GM03348 (cell line): ENCODE data around the gene CYYR1.

ENCODE experiments used
- DNase-seq: peaks from one replicate; pipeline ENCODE4 v3.0.0; 2012; ENCODE audit warnings: low spot score

Gene CYYR1

GRCh38 chr21:26572702-26573381, at the start of gene CYYR1:
Gene CYYR1 (minus strand): TSS chr21:26573286. CDS start chr21:26572940, 346 bp downstream.
- peak; percentile 50 for DNase-seq

DNA sequence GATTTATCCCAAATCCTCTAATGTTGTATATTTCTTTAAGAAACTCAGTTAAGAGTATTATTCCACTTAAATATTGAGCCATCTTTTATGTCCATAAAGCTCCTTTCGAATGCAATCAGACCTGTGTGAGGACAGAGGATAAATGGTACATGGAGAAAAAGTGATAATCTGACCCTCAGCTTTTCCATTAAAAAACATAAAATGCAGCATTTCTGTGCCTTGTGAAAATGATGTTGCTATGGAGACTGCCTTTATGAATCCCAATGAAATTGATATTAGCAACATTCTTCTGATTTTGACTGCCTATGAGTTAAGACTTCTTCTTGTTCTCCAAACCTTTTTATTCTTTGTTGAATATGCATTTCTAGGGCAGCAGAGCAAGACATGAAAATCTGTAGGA, 44.1 kb upstream of the CYYR1 start:
- DNase-seq = no peak

DNA sequence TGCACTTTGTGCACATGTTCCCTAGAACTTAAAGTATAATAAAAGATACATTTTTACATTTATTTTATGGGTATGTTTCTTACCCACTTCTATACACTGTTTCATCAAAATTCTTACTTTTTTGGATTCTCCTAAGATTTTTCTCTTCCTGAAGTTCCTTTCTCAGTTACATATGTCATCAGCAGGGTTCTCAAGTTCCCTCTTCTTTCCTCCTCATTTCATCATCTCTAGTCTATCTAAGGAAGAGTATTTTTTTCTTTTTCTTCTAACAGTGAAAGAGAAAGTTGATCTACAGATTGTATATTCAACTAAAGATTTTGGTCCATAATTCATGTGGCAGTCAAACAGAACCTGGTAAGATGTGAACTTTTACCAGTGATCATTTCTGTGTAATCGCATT, 41.2 kb upstream of the CYYR1 start:
- no peak for DNase-seq

- DNase-seq = no peak
Observed at GRCh38 chr21:26599261-26599660, 26.2 kb upstream of the CYYR1 start.

DNA sequence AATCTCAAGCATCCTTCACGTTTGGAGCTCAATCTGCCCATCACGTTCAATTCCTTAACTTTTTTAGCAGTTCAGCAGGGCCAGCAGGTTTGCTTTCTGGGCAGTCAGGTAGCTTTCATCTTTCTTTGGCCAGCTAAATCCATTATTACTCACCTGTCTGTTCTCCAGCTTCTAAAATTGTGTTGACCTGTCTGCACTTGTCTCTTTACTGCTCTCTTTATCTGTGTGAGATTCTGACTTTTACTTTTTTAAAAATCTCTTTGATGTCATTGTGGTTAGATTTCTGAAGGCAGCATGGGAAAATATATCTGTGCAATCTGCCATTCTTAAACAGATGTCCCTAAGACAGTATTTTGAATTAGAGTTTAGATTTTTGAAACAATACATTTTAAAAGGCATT, 24.9 kb upstream of the CYYR1 start:
- no peak for DNase-seq

- no peak for DNase-seq
Observed at GRCh38 chr21:26597031-26597430, 23.9 kb upstream of the CYYR1 start.

- no peak for DNase-seq
Observed at GRCh38 chr21:26595971-26596370, 22.9 kb upstream of the CYYR1 start.

DNA sequence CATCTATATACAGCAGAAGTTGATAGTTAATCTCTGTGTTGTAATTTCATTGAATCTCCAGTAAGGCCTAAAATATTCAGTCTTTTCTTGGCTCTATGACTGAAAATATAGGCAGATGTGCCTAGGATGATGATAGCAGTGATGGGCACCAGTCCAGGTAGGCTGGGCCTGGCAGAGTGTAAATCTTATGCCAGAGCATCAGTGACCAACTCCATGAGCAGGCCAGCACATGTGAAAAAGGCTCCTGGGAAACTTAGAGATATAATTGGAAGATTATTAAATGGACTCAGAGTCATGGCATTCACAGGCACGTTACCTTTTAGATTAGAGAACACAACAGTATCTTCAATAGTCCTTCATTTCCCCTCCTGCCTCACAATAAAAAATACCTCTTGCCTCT, 20.7 kb upstream of the CYYR1 start:
- no peak for DNase-seq

- DNase-seq = no peak
Observed at GRCh38 chr21:26591543-26591942, 18.5 kb upstream of the CYYR1 start.

GRCh38 chr21:26588446-26588845, 15.4 kb upstream of the CYYR1 start:
- DNase-seq = no peak

DNA sequence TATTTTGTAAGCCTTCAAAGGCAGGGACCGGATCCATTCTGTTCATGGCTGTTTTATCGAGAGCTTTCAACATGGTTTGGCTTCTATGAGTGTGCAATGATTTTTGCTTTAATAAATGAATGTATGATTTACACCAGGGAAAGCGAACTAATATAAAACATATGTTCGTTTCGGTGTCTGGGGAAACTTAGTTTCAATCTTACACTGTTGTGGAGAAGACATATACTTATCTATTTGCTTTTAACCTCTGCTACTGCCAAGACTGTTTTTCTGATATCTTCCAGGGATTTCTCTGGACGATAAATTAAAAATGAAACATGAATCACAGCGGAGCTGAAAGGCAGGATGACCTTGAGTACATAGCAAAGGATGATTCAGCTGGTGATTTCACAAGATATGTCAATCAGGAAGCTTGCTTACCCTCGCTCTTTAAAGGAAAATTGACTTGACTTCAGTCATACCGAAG, 14.7 kb upstream of the CYYR1 start:
- DNase-seq = peak; percentile 78

- no peak for DNase-seq
Observed at GRCh38 chr21:26583769-26584168, 10.7 kb upstream of the CYYR1 start.

GRCh38 chr21:26581818-26582217, 8.7 kb upstream of the CYYR1 start:
- DNase-seq = no peak

DNA sequence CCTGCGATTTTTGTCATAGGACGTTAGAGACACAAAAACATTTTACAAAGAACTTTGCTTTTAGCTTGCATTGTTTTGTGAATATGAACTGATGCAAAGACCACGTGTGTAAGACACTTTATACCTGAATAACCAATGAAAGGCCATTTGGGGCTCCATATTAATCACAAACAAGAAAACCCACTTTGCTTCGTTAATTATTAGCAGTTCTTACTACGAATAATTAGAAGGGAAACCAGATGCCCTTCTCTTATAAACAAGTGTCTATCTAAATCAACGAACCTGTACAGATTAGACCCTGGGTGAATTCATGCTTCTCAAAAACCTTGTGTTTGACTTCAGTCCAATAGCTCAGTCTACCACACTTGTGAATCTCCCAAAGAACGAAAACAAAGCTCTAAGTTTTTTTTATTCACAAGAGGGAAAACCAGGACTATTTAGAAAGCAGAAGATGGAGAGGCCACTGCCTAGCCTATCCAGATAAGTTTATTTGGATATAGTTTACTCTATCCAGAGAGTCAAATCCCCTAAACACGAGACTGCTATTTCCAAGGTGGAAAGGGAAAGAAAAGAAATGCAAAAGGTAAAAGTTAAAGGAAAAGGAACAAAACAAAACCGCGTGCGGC, 897 bp downstream of the CYYR1 start:
- no peak for DNase-seq

DNA sequence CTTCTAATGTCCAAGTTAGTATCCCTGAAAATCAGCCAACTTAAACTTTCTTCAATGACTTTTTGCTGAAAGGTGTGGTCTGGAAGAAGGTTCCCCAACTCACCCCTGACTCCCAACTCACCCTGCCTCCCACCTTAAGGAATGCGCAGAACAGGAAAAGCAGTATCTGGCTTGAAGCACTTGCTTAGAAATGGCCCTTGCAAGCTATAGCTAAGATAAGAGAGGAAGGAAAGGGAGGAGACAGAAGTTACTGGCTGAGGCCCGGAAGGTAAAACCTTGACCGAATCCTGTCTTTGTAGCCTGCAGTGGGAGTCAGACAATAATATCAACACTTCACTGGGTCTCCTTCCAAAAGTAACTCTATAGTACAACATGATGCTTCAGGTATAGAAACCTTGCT, 2.9 kb downstream of the CYYR1 start:
- DNase-seq = no peak

DNA sequence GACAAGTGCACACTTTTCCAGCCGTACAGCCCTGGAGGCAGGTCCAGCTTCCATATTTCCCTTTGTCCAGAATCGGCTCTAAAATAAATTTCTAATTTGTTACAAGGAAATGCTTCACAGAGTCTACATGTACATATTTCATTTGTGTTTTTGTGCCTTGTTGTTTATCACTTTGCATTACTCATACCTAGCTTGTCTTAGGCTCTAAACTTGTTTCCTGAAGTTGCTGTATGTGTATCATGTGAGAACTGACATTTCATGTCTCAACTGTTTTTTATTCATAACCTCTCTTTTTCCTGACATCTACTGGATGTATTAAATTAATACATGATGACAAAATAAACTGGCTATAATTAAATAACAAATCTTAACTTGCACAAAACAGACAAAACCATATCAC, 7.5 kb downstream of the CYYR1 start:
- no peak for DNase-seq

DNA sequence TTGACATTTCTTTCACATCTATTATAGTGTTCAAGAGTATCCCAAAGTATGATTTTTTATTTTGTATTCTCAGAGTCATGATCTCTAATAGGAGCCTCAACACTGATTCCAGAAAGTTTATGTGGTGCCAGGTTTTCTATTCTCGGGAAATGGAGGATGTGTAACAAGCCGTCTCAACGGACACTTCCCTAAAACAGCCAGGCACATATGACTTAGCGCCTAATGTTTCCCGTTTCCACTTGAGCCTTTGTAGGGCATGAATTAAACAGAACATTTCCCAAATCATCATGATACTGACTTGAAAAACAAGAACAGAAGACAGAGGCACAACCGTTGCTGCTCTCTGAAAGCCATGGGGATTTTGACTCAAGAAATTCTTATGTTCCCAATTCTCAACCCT, 8.0 kb downstream of the CYYR1 start:
- DNase-seq = no peak

GRCh38 chr21:26563856-26564503, 9.1 kb downstream of the CYYR1 start:
- no peak for DNase-seq

- no peak for DNase-seq
Observed at GRCh38 chr21:26560612-26561011, 12.5 kb downstream of the CYYR1 start.

DNA sequence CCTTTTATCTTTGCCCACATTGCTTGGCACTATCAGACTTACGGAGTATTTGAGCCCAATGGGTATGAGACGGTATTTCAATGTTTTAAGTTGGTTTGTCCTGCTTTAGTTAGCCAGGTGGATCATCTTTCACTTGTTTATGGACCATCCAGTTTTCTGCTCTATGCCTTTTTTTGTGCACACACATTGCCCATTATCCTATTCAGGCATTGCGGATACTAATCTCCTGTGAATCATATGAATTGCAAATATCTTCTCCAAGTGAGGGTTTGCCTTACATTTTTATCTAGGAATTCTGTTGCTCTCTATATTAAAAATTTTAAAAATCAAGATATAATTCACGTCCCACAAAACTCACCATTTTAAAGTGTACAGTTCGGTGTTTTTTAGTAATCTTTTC, 14.0 kb downstream of the CYYR1 start:
- DNase-seq = no peak

DNA sequence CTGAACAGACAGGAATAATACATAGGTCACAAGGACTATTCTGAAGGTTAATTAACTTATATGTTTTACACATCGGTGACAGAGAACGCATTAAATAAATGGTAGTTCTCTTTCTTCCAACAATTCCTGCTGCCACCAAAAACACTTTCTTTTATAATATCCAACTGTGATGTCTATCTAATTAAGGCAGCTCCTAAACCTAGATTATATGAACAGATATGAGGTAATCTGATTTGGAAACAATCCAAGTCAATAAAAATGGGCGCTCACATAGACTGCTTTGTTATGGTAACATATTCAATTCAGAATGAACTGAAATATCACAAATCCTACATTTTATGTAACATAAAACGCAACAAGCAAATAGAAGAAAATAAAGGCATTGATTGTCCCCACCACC, 16.0 kb downstream of the CYYR1 start:
- DNase-seq = no peak

- no peak for DNase-seq
Observed at GRCh38 chr21:26555540-26556146, 17.4 kb downstream of the CYYR1 start.

DNA sequence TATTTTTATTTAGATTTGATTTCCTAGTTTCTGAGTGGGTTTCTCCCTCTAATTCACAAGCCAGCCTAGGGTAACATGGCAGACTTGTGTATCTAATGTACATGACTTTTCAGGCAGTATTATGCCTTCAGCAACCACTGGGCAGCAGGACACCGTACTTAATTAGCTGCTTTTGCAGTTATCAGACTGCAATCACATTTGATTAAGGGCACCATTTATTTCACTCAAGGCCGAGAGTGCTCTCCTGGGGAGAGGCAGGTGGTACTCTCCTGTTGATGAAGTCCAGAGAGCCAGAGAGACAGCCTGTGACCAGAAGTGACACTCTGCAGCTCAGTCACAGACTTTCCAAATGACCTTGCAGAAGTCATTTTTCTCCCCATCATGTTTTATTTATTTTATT, 18.7 kb downstream of the CYYR1 start:
- DNase-seq = no peak
